HG02943 (cell line): Measurements from ENCODE around the gene NGB.

Source experiments
- ATAC-seq: cut with Tn5 transposase; IDR thresholded peaks from one replicate; pipeline ENCODE4 v1.9.1; 2021; ENCODE audit warnings: mild to moderate bottlenecking, low read depth, moderate library complexity; ENCODE audit not compliant: unreplicated experiment

Gene NGB

GRCh38 chr14:77265561-77266335 lies 5.3 kb downstream of the NGB start:
- ATAC-seq, result no peak

- ATAC-seq, result no peak
Observed at GRCh38 chr14:77265187-77265515, 5.9 kb downstream of the NGB start.

GRCh38 chr14:77264466-77265186 lies 6.4 kb downstream of the NGB start:
- ATAC-seq, result no peak

- ATAC-seq, result no peak
Observed at GRCh38 chr14:77260631-77261030, 10.4 kb downstream of the NGB start.

- no peak for ATAC-seq
Observed at GRCh38 chr14:77260199-77260598, 10.8 kb downstream of the NGB start.

GRCh38 chr14:77259025-77259715 lies 11.8 kb downstream of the NGB start:
- no peak for ATAC-seq

GRCh38 chr14:77258566-77258965 lies 12.4 kb downstream of the NGB start:
- no peak for ATAC-seq

GRCh38 chr14:77257700-77258099 lies 13.3 kb downstream of the NGB start:
- no peak for ATAC-seq

GRCh38 chr14:77256694-77257093 lies 14.3 kb downstream of the NGB start:
- no peak for ATAC-seq

GRCh38 chr14:77253333-77254190 lies 17.4 kb downstream of the NGB start:
- no peak for ATAC-seq

- ATAC-seq, result no peak
Observed at GRCh38 chr14:77251870-77252269, 19.1 kb downstream of the NGB start.

GRCh38 chr14:77250927-77251326 lies 20.1 kb downstream of the NGB start:
- no peak for ATAC-seq

GRCh38 chr14:77249286-77249685 lies 21.7 kb downstream of the NGB start:
- no peak for ATAC-seq

GRCh38 chr14:77248666-77249065 lies 22.3 kb downstream of the NGB start:
- no peak for ATAC-seq

- ATAC-seq, result no peak
Observed at GRCh38 chr14:77246784-77247183, 24.2 kb downstream of the NGB start.

GRCh38 chr14:77245820-77246219 lies 25.2 kb downstream of the NGB start:
- no peak for ATAC-seq

GRCh38 chr14:77243853-77244252 lies 27.2 kb downstream of the NGB start:
- ATAC-seq, result no peak

- no peak for ATAC-seq
Observed at GRCh38 chr14:77242752-77243151, 28.3 kb downstream of the NGB start.

GRCh38 chr14:77241955-77242354 lies 29.1 kb downstream of the NGB start:
- ATAC-seq, result no peak

GRCh38 chr14:77240336-77240915 lies 30.6 kb downstream of the NGB start:
- ATAC-seq, result no peak
